Measurements from ENCODE around the gene METAP2. TPM values are rescaled to one million over a fixed set of nuclear protein-coding genes. Genes with fewer than 3 reads are reported as not detected.

The METAP2 gene
- polyA plus RNA-seq, 1 donor (not counting 4 experiments of a cell fraction or from before 2014, with no cell fraction given) = 103 TPM

DNA sequence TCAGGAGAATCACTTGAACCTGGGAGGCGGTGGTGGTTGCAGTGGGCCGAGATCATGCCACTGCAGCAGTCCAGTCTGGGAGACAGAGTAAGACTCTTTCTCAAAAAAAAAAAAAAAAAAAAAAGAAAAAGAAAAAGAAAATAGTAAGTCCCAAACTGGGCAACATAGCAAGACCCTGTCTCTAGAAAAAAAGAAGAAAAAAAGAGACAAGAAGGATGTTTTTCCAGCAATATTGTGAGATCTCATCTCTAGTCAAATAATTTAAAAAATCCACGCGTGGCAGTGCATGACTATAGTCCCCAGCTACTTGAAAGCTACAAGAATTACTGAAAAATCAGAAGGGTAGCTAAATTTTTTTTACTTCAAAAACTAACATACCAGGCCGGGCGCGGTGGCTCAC lies 69.4 kb downstream of the METAP2 start:
- DNase-seq (ENCODE audit: low read depth, low spot score) (no peak), FAIRE-seq (no peak)
- Histone ChIP-seq H3K4me2 (ENCODE audit: control insufficient read depth, extremely low read depth, insufficient read depth, low read depth, low read length) (no peak overlapping the region), H3K9me1 (ENCODE audit: control insufficient read depth, extremely low read depth, insufficient read depth, low read length) (no peaks in the 10 kb centered on the region), H3K4me1 (ENCODE audit: control insufficient read depth, extremely low read depth, insufficient read depth, low read length) (peaks cover 4% of the 10 kb centered on the region), H3K36me3 (ENCODE audit: control insufficient read depth in 2 of 2, extremely low read depth in 1 of 2, insufficient read depth in 2 of 2, low read length in 2 of 2) (no peaks in the 10 kb centered on the region), H3K27ac (ENCODE audit: control insufficient read depth, insufficient read depth, low read length) (no peak overlapping the region), H3K9me3 (ENCODE audit: control insufficient read depth, low read depth, low read length) (no peaks in the 10 kb centered on the region), H4K20me1 (ENCODE audit: control insufficient read depth, extremely low read depth, insufficient read depth, low read length) (no peaks in the 10 kb centered on the region), H3K4me3 (ENCODE audit: control insufficient read depth in 2 of 3, extremely low read depth in 1 of 3, insufficient read depth in 2 of 3, low read depth in 1 of 3, low read length in 3 of 3) (no peak overlapping the region), H3K9ac (ENCODE audit: control insufficient read depth, extremely low read depth, insufficient read depth, low read length) (no peak overlapping the region), H3K27me3 (ENCODE audit: control insufficient read depth, extremely low read depth, insufficient read depth, low read length) (peaks cover 16% of the 10 kb centered on the region), H2AFZ (ENCODE audit: control insufficient read depth, low read length) (no peak overlapping the region), H3K79me2 (ENCODE audit: control insufficient read depth, insufficient read depth, low read length) (no peaks in the 10 kb centered on the region)
- TF ChIP-seq EZH2 (IDR thresholded peaks at IDR 0.05; ENCODE audit: low read length) = no peak
- TF ChIP-seq, protein P1, sequence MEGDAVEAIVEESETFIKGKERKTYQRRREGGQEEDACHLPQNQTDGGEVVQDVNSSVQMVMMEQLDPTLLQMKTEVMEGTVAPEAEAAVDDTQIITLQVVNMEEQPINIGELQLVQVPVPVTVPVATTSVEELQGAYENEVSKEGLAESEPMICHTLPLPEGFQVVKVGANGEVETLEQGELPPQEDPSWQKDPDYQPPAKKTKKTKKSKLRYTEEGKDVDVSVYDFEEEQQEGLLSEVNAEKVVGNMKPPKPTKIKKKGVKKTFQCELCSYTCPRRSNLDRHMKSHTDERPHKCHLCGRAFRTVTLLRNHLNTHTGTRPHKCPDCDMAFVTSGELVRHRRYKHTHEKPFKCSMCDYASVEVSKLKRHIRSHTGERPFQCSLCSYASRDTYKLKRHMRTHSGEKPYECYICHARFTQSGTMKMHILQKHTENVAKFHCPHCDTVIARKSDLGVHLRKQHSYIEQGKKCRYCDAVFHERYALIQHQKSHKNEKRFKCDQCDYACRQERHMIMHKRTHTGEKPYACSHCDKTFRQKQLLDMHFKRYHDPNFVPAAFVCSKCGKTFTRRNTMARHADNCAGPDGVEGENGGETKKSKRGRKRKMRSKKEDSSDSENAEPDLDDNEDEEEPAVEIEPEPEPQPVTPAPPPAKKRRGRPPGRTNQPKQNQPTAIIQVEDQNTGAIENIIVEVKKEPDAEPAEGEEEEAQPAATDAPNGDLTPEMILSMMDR (optimal IDR thresholded peaks at IDR 0.05 in 1 of 3, IDR thresholded peaks at IDR 0.05 in 1 of 3, conservative IDR thresholded peaks at IDR 0.05 in 1 of 3; ENCODE audit: extremely low read depth in 1 of 3, insufficient read depth in 2 of 3, low read length in 3 of 3) = no peak
- dilution Hi-C loops (cut with MboI; ENCODE audit: extremely low pct_ligation_motif_present, low sequenced_read_pairs) = no loop called here

DNA sequence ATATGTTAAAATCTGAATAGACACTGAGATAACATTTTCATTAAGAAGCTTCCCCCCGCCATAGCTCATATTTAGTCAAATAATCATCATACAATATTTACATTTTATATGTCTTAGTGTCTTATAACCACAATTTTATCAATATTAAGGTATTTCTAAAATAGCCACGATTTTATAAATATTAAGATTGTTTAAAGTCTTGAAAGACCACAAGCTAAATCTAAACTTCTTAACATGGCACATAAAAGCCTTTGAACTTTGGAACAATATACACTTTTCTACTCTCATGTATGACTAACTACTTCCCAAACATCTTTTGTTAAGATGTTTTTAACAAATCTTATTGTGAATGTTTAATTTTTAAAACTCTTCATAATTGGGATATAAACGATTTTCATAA lies 70.8 kb downstream of the METAP2 start:
- no peak overlapping the region for H3K27ac ChIP-seq (ENCODE audit: control insufficient read depth, insufficient read depth, low read length)

More for the DNA sequence above, 70.8 kb downstream of the METAP2 start:
- Histone ChIP-seq H3K9me1 (ENCODE audit: control insufficient read depth, extremely low read depth, insufficient read depth, low read length) (no peaks in the 10 kb centered on the region), H3K9me3 (ENCODE audit: control insufficient read depth, low read depth, low read length) (peaks cover 6% of the 10 kb centered on the region), H3K4me1 (ENCODE audit: control insufficient read depth, extremely low read depth, insufficient read depth, low read length) (peaks cover 5% of the 10 kb centered on the region), H3K9ac (ENCODE audit: control insufficient read depth, extremely low read depth, insufficient read depth, low read length) (no peak overlapping the region), H3K27me3 (ENCODE audit: control insufficient read depth, extremely low read depth, insufficient read depth, low read length) (peaks cover 27% of the 10 kb centered on the region), H3K4me3 (ENCODE audit: control insufficient read depth in 2 of 3, extremely low read depth in 1 of 3, insufficient read depth in 2 of 3, low read depth in 1 of 3, low read length in 3 of 3) (no peak overlapping the region), H3K79me2 (ENCODE audit: control insufficient read depth, insufficient read depth, low read length) (no peaks in the 10 kb centered on the region), H3K36me3 (ENCODE audit: control insufficient read depth in 2 of 2, extremely low read depth in 1 of 2, insufficient read depth in 2 of 2, low read length in 2 of 2) (no peaks in the 10 kb centered on the region), H3K4me2 (ENCODE audit: control insufficient read depth, extremely low read depth, insufficient read depth, low read depth, low read length) (no peak overlapping the region), H4K20me1 (ENCODE audit: control insufficient read depth, extremely low read depth, insufficient read depth, low read length) (no peaks in the 10 kb centered on the region), H2AFZ (ENCODE audit: control insufficient read depth, low read length) (no peak overlapping the region)
- dilution Hi-C loops (cut with MboI; ENCODE audit: extremely low pct_ligation_motif_present, low sequenced_read_pairs) = no loop called here
- DNase-seq (ENCODE audit: low read depth, low spot score) (no peak), FAIRE-seq (no peak)
- TF ChIP-seq, protein P1 (optimal IDR thresholded peaks at IDR 0.05 in 1 of 3, IDR thresholded peaks at IDR 0.05 in 1 of 3, conservative IDR thresholded peaks at IDR 0.05 in 1 of 3; ENCODE audit: extremely low read depth in 1 of 3, insufficient read depth in 2 of 3, low read length in 3 of 3) = no peak
- TF ChIP-seq EZH2 (IDR thresholded peaks at IDR 0.05; ENCODE audit: low read length) = no peak
